H1 (cell line): ENCODE data around the gene PXN. TPM values are rescaled to one million over a fixed set of nuclear protein-coding genes. Genes with fewer than 3 reads are reported as not detected.

ENCODE experiments used
- CTCF ChIA-PET: fragments of 300-600 bp; sonication (Branson Sonifier 250); formaldehyde crosslinking; loops from one replicate; lab custom pipeline; 2021; ENCODE audit not compliant: partially characterized antibody; lab: Charles Lee
- POLR2A ChIA-PET: fragments of 300-600 bp; sonication (Branson Sonifier 250); formaldehyde crosslinking; loops from one replicate; lab custom pipeline; 2021; ENCODE audit warnings: inconsistent platforms; ENCODE audit not compliant: partially characterized antibody; lab: Charles Lee
- DNase-seq, 2 experiments: peaks; one replicate each; pipeline versions ENCODE4 v3.0.0 to v3.0.0-alpha.2; 2010 to 2022; ENCODE audit warnings: low spot score in 2 of 2, low read depth in 1 of 2, mixed read lengths in 1 of 2
- FAIRE-seq: peaks from 2 replicates; lab custom pipeline; 2011; peaks lifted over from hg19 to GRCh38; lab: Jason Lieb, UNC
- H2AFZ ChIP-seq: 2 replicates; pipeline ENCODE4 v1.8.1; 2012; ENCODE audit warnings: low read length, inconsistent platforms
- H2AK5ac ChIP-seq: 2 replicates; pipeline ENCODE4 v1.6.1; 2013; ENCODE audit warnings: low read depth, low read length
- H2BK120ac ChIP-seq: replicated peaks from 2 replicates; pipeline ENCODE3; 2013; ENCODE audit warnings: low read depth, low read length, inconsistent platforms
- H2BK12ac ChIP-seq: 2 replicates; pipeline ENCODE4 v1.6.1; 2013; ENCODE audit warnings: low read depth, low read length
- H2BK15ac ChIP-seq: 2 replicates; pipeline ENCODE4 v1.6.1; 2013; ENCODE audit warnings: low read length
- H2BK20ac ChIP-seq: 2 replicates; pipeline ENCODE4 v1.6.1; 2013; ENCODE audit warnings: low read length
- H2BK5ac ChIP-seq: 2 replicates; pipeline ENCODE4 v1.6.1; 2013; ENCODE audit warnings: low read depth, low read length
- H3K14ac ChIP-seq: 2 replicates; pipeline ENCODE4 v1.6.1; 2013; ENCODE audit warnings: inconsistent platforms; ENCODE audit not compliant: insufficient read length
- H3K18ac ChIP-seq: 2 replicates; pipeline ENCODE4 v1.6.1; 2013; ENCODE audit warnings: low read length; ENCODE audit errors: extremely low read depth
- H3K23ac ChIP-seq: 2 replicates; pipeline ENCODE4 v1.6.1; 2013; ENCODE audit warnings: inconsistent platforms; ENCODE audit not compliant: insufficient read length
- H3K23me2 ChIP-seq: 2 replicates; pipeline ENCODE4 v1.6.1; 2013; ENCODE audit warnings: low read depth, low read length
- H3K27ac ChIP-seq: 2 replicates; pipeline ENCODE4 v1.6.1; 2011; ENCODE audit warnings: low read depth, low read length, inconsistent platforms
- H3K27me3 ChIP-seq, 4 experiments: replicated peaks in 1 of 4; 1 replicate in 1 of 4; 2 replicates in 3 of 4; pipeline versions ENCODE4 v1.6.1 to v1.8.1; 2011 to 2013; ENCODE audit warnings: low read length in 3 of 4, mild to moderate bottlenecking in 3 of 4, inconsistent platforms in 2 of 4, mixed read lengths in 2 of 4, moderate library complexity in 1 of 4; ENCODE audit not compliant: control insufficient read depth in 3 of 4, insufficient read depth in 3 of 4; ENCODE audit errors: extremely low read depth in 1 of 4
- H3K36me3 ChIP-seq, 4 experiments: 2 replicates each; pipeline versions ENCODE4 v1.6.1 to v1.8.1; 2011 to 2013; ENCODE audit warnings: mild to moderate bottlenecking in 4 of 4, low read length in 3 of 4, moderate library complexity in 2 of 4, control low read depth in 1 of 4, inconsistent platforms in 1 of 4; ENCODE audit not compliant: insufficient read depth in 4 of 4, control insufficient read depth in 2 of 4
- H3K4ac ChIP-seq: replicated peaks from 2 replicates; pipeline ENCODE3; 2013; ENCODE audit warnings: low read length, low read depth, mixed read lengths, inconsistent platforms; ENCODE audit not compliant: insufficient read length
- H3K4me1 ChIP-seq, 4 experiments: replicated peaks in 1 of 4; 1 replicate in 1 of 4; 2 replicates in 3 of 4; pipeline versions ENCODE4 v1.6.1 to v1.8.1; 2011 to 2013; ENCODE audit warnings: low read length in 3 of 4, inconsistent platforms in 2 of 4, mixed read lengths in 1 of 4; ENCODE audit not compliant: insufficient read depth in 4 of 4, control insufficient read depth in 3 of 4
- H3K4me2 ChIP-seq, 2 experiments: 2 replicates each; pipeline versions ENCODE4 v1.6.1 to v1.8.1; 2011 to 2013; ENCODE audit warnings: low read depth in 2 of 2, low read length in 2 of 2, control low read depth in 1 of 2, inconsistent platforms in 1 of 2, mild to moderate bottlenecking in 1 of 2; ENCODE audit not compliant: insufficient read depth in 1 of 2
- H3K4me3 ChIP-seq, 4 experiments: fragments of 200-600, 300-600 bp in 1 of 4; sonication (generic), shearing (Covaris generic), sonication (Bioruptor Twin) in 1 of 4; 2 replicates each; pipeline versions ENCODE4 v1.5.1 to v1.8.1; 2011 to 2016; ENCODE audit warnings: low read length in 4 of 4, low read depth in 3 of 4, control low read depth in 2 of 4, inconsistent platforms in 2 of 4, mild to moderate bottlenecking in 2 of 4, mixed read lengths in 1 of 4, moderate library complexity in 1 of 4; ENCODE audit not compliant: insufficient read depth in 2 of 4; ENCODE audit errors: extremely low read depth in 1 of 4
- H3K56ac ChIP-seq: replicated peaks from 2 replicates; pipeline ENCODE3; 2013; ENCODE audit warnings: low read depth, mild to moderate bottlenecking, mixed read lengths, low read length, inconsistent platforms; ENCODE audit not compliant: insufficient read length
- H3K79me1 ChIP-seq: 2 replicates; pipeline ENCODE4 v1.6.1; 2013; ENCODE audit warnings: low read depth, low read length, control low read depth
- H3K79me2 ChIP-seq, 2 experiments: 2 replicates each; pipeline versions ENCODE4 v1.6.1 to v1.8.1; 2012 to 2013; ENCODE audit warnings: low read length in 2 of 2, mild to moderate bottlenecking in 2 of 2, inconsistent platforms in 1 of 2; ENCODE audit not compliant: insufficient read depth in 2 of 2, control insufficient read depth in 1 of 2
- H3K9ac ChIP-seq, 4 experiments: replicated peaks in 1 of 4; 1 replicate in 1 of 4; 2 replicates in 3 of 4; pipeline versions ENCODE4 v1.6.1 to v1.8.1; 2011 to 2013; ENCODE audit warnings: low read depth in 3 of 4, low read length in 3 of 4, control low read depth in 2 of 4, mild to moderate bottlenecking in 2 of 4, moderate library complexity in 2 of 4, inconsistent platforms in 1 of 4; ENCODE audit errors: extremely low read depth in 1 of 4
- H3K9me3 ChIP-seq, 2 experiments: 2 replicates each; pipeline versions ENCODE4 v1.6.1 to v1.8.1; 2012 to 2013; ENCODE audit warnings: mild to moderate bottlenecking in 2 of 2, moderate library complexity in 2 of 2, control low read depth in 1 of 2, inconsistent platforms in 1 of 2, low read depth in 1 of 2, low read length in 1 of 2, mixed read lengths in 1 of 2; ENCODE audit not compliant: insufficient read depth in 2 of 2
- H4K20me1 ChIP-seq, 2 experiments: replicated peaks in 1 of 2; 2 replicates each; pipeline versions ENCODE3 to v1.8.1; 2011 to 2013; ENCODE audit warnings: inconsistent platforms in 2 of 2, low read length in 2 of 2, mild to moderate bottlenecking in 1 of 2; ENCODE audit not compliant: insufficient read depth in 2 of 2, control insufficient read depth in 1 of 2
- H4K5ac ChIP-seq: 2 replicates; pipeline ENCODE4 v1.6.1; 2013; ENCODE audit warnings: low read length, low read depth, mixed read lengths, inconsistent platforms; ENCODE audit not compliant: insufficient read length
- H4K8ac ChIP-seq: 2 replicates; pipeline ENCODE4 v1.8.0; 2013; ENCODE audit warnings: mild to moderate bottlenecking, moderate library complexity, low read length, inconsistent platforms; ENCODE audit not compliant: insufficient read depth; ENCODE audit errors: extremely low read depth
- H4K91ac ChIP-seq: replicated peaks from 2 replicates; pipeline ENCODE3; 2013; ENCODE audit warnings: low read length, mixed read lengths, inconsistent platforms; ENCODE audit not compliant: insufficient read length
- BACH1 ChIP-seq: IDR thresholded peaks from 2 replicates; pipeline ENCODE4 v1.6.1; 2012; ENCODE audit warnings: low read length, improper control_type of control experiment
- HDAC6 ChIP-seq: IDR thresholded peaks from one replicate; pipeline ENCODE4 v1.7.1; 2012; ENCODE audit warnings: low read depth, mild to moderate bottlenecking, inconsistent platforms, low read length, moderate library complexity
- WGBS, 2 experiments: shearing (Covaris generic) in 1 of 2; methylation state at CpG; one replicate each; pipeline versions ENCODE4 v1.1.6 to v1.1.7; 2013 to 2015; ENCODE audit warnings: low lambda C conversion rate in 2 of 2, mixed read lengths in 2 of 2, inconsistent platforms in 1 of 2, low coverage in 1 of 2, missing lambda C conversion rate in 1 of 2; ENCODE audit not compliant: insufficient replicate concordance in 2 of 2, insufficient coverage in 1 of 2, insufficient read length in 1 of 2; ENCODE audit errors: extremely low coverage in 1 of 2, missing lambda C conversion rate in 1 of 2; 5-methylcytosine and 5-hydroxymethylcytosine counted together
- polyA plus RNA-seq, 7 experiments: library from polyadenylated mRNA; depleted of rRNA in 3 of 7; stranded (reverse) in 5 of 7; unstranded in 2 of 7; fragments of >200 nt in 5 of 7; fragments of 200-250 nt in 2 of 7; gene quantifications; 1 replicate in 5 of 7; 2 replicates in 1 of 7; 4 replicates in 1 of 7; pipeline versions ENCODE4 v1.2.1 to v1.2.3, GENCODE V29; 2011 to 2013; ENCODE audit warnings: missing spikeins in 2 of 7, mixed read lengths in 2 of 7
- total RNA-seq: library from RNA; stranded (reverse); fragmentation: NEBNext Ultra II Directional; extraction: Animal tissue kit (Norgen Biotek cat#: 25700); gene quantifications from 2 replicates; pipeline ENCODE4 v1.2.1, GENCODE V29; 2021

PXN gene
- total and polyA plus RNA-seq, 2 of the 8 experiments (the other 6 are each of a cell fraction or from before 2014, with no cell fraction given) = 51.0 to 105 TPM

- Histone ChIP-seq H4K8ac (no peak overlapping the region), H3K27me3 (no peaks in the 10 kb centered on the region), H4K20me1 (peaks cover 4 to 12% of the 10 kb centered on the region in 2 experiments), H3K9ac (no peak overlapping the region), H4K5ac (no peak overlapping the region), H3K4me2 (no peak overlapping the region), H3K56ac (no peak overlapping the region), H2BK5ac (no peak overlapping the region), H3K9me3 (no peaks in the 10 kb centered on the region), H2AFZ (no peak overlapping the region), H3K79me2 (no peaks in the 10 kb centered on the region), H3K23me2 (no peaks in the 10 kb centered on the region), H3K23ac (no peak overlapping the region), H2BK20ac (no peak overlapping the region), H3K14ac (no peak overlapping the region), H3K4me3 (no peak overlapping the region), H3K79me1 (no peaks in the 10 kb centered on the region), H2BK120ac (no peak overlapping the region), H3K4me1 (no peaks in the 10 kb centered on the region), H4K91ac (no peak overlapping the region), H3K4ac (no peak overlapping the region), H3K27ac (no peak overlapping the region), H2BK15ac (no peak overlapping the region), H3K36me3 (peaks cover 9 to 48% (median 32%) of the 10 kb centered on the region in 4 experiments), H2BK12ac (no peak overlapping the region), H3K18ac (no peak overlapping the region), H2AK5ac (no peak overlapping the region)
- ChIA-PET CTCF (interaction anchor here (0.7 kb wide), 1 partner anchor 9 kb away, joined by 3 read pairs; no protein-coding TSS in a partner anchor), POLR2A (interaction anchor here (1.6 to 88.3 kb wide), 4 partner anchors 10 to 52 kb away, joined by 4 to 4270 read pairs (median 656); partner anchors contain the start of genes GCN1, PXN, RNU4-1 and RNU4-2)
- no peak for TF ChIP-seq BACH1
- TF ChIP-seq HDAC6 = no peak
- 92% methylated on average over 15 of the region's 15 CpGs; no CpG with 5 or more reads in 1 of the 2 experiments for WGBS, 2 experiments
- FAIRE-seq = no peak
- DNase-seq = no peak
Measured at GRCh38 chr12:120215357-120215735, 50.2 kb downstream of the PXN start.
